B cell (primary cell): ENCODE data around the gene METTL17. TPM values are rescaled to one million over a fixed set of nuclear protein-coding genes. Genes with fewer than 3 reads are reported as not detected.

ENCODE experiments used
- ATAC-seq: fragments of 200-7000 bp; cut with Tn5 transposase; one replicate; pipeline ENCODE4 v1.10.0; 2021; ENCODE audit warnings: low read depth, mild to moderate bottlenecking, moderate number of reproducible peaks, moderate library complexity
- CTCF ChIA-PET: fragments of 350-600 bp; sonication (Branson Sonifier 250); formaldehyde crosslinking; loops from one replicate; lab custom pipeline; 2021; ENCODE audit warnings: antibody characterized with exemption, inconsistent platforms; lab: Charles Lee
- POLR2A ChIA-PET: fragments of 350-600 bp; sonication (Branson Sonifier 250); formaldehyde crosslinking; loops from one replicate; lab custom pipeline; 2021; ENCODE audit warnings: antibody characterized with exemption; lab: Charles Lee
- DNase-seq: peaks from one replicate; pipeline ENCODE4 v3.0.0; 2013
- H2AFZ ChIP-seq: 2 replicates; pipeline ENCODE4 v1.6.1; 2012; ENCODE audit warnings: mild to moderate bottlenecking, low read depth, low read length; ENCODE audit not compliant: insufficient read depth, poor library complexity, severe bottlenecking
- H3K27ac ChIP-seq, 2 donors: 1 replicate in 1 of 2; 2 replicates in 1 of 2; pipeline ENCODE4 v1.5.1; 2012 to 2013; ENCODE audit warnings: low read length in 2 of 2, mild to moderate bottlenecking in 2 of 2, moderate library complexity in 1 of 2
- H3K27me3 ChIP-seq, 4 experiments: fragments of 200-600 bp in 1 of 4; sonication (generic) in 1 of 4; replicated peaks in 1 of 4; 1 replicate in 2 of 4; 2 replicates in 2 of 4; pipeline versions ENCODE4 v1.6.1 to v1.7.0; 2013 to 2016; ENCODE audit warnings: low read length in 3 of 4, mild to moderate bottlenecking in 2 of 4, mixed read lengths in 1 of 4, moderate library complexity in 1 of 4; ENCODE audit not compliant: insufficient read depth in 4 of 4, control insufficient read depth in 3 of 4; ENCODE audit errors: control extremely low read depth in 1 of 4
- H3K36me3 ChIP-seq, 2 experiments: replicated peaks in 1 of 2; 1 replicate in 1 of 2; 2 replicates in 1 of 2; pipeline versions ENCODE4 v1.6.1 to v1.7.1; 2013; ENCODE audit warnings: low read length in 1 of 2; ENCODE audit not compliant: insufficient read depth in 2 of 2, control insufficient read depth in 1 of 2; ENCODE audit errors: control extremely low read depth in 1 of 2, extremely low read depth in 1 of 2
- H3K4me1 ChIP-seq, 2 donors: fragments of 200-600 bp in 1 of 2; sonication (generic) in 1 of 2; 1 replicate in 1 of 2; 2 replicates in 1 of 2; pipeline versions ENCODE4 v1.5.1 to v1.6.1; 2013 to 2017; ENCODE audit warnings: low read length in 2 of 2; ENCODE audit not compliant: control insufficient read depth in 2 of 2, insufficient read depth in 2 of 2
- H3K4me2 ChIP-seq: replicated peaks from 2 replicates; pipeline ENCODE3; 2012; ENCODE audit warnings: mild to moderate bottlenecking, low read depth, low read length; ENCODE audit not compliant: poor library complexity, severe bottlenecking
- H3K4me3 ChIP-seq, 5 experiments: fragments of 200-600 bp in 1 of 5; sonication (generic) in 1 of 5; 1 replicate in 3 of 5; 2 replicates in 2 of 5; pipeline versions ENCODE4 v1.5.1 to v1.7.0; 2011 to 2016; ENCODE audit warnings: low read length in 4 of 5, mild to moderate bottlenecking in 4 of 5, low read depth in 2 of 5, control low read depth in 1 of 5, moderate library complexity in 1 of 5; ENCODE audit not compliant: insufficient read depth in 1 of 5; ENCODE audit errors: control extremely low read depth in 1 of 5, extremely low read depth in 1 of 5
- H3K79me2 ChIP-seq: fragments of 200-600 bp; sonication (generic); one replicate; pipeline ENCODE4 v1.6.0; 2016; ENCODE audit warnings: low read length; ENCODE audit not compliant: control insufficient read depth, insufficient read depth
- H3K9ac ChIP-seq: fragments of 200-600 bp; sonication (generic); 2 replicates; pipeline ENCODE4 v1.6.1; 2017; ENCODE audit warnings: mild to moderate bottlenecking, low read length, moderate library complexity
- H3K9me3 ChIP-seq, 3 donors: one replicate each; pipeline versions ENCODE4 v1.6.1 to v1.7.1; 2013; ENCODE audit warnings: low read length in 2 of 3; ENCODE audit not compliant: control insufficient read depth in 2 of 3, insufficient read depth in 1 of 3; ENCODE audit errors: control extremely low read depth in 1 of 3
- H4K20me1 ChIP-seq: 2 replicates; pipeline ENCODE4 v1.6.0; 2012; ENCODE audit warnings: mild to moderate bottlenecking, low read length; ENCODE audit not compliant: insufficient read depth, control insufficient read depth, poor library complexity, severe bottlenecking
- H3K27ac Mint-ChIP-seq: one replicate; pipeline ENCODE4 v1.8.0; 2021; ENCODE audit warnings: mixed read lengths
- H3K27me3 Mint-ChIP-seq: one replicate; pipeline ENCODE4 v1.8.0; 2021; ENCODE audit warnings: mixed read lengths
- H3K4me1 Mint-ChIP-seq: one replicate; pipeline ENCODE4 v1.8.0; 2021; ENCODE audit warnings: mixed read lengths
- H3K4me3 Mint-ChIP-seq: one replicate; pipeline ENCODE4 v1.8.0; 2021; ENCODE audit warnings: mixed read lengths
- H3K9me3 Mint-ChIP-seq: one replicate; pipeline ENCODE4 v1.8.0; 2022; ENCODE audit warnings: mixed read lengths; ENCODE audit not compliant: insufficient read depth
- CTCF ChIP-seq: fragments of 200-600 bp; IDR thresholded peaks from one replicate; pipeline ENCODE4 v1.8.0; 2022; ENCODE audit warnings: antibody characterized with exemption, mild to moderate bottlenecking
- EZH2 ChIP-seq: IDR thresholded peaks from 2 replicates; pipeline ENCODE4 v1.6.1; 2012; ENCODE audit warnings: borderline replicate concordance, low read depth, mild to moderate bottlenecking, moderate library complexity, low read length; ENCODE audit not compliant: insufficient read depth, poor library complexity, severe bottlenecking
- WGBS: methylation state at CpG from one replicate; pipeline ENCODE4 v1.1.5; 2013; ENCODE audit warnings: missing lambda C conversion rate; ENCODE audit not compliant: insufficient coverage; 5-methylcytosine and 5-hydroxymethylcytosine counted together
- intact Hi-C: fragments of 100-400 bp; cut with micrococcal nuclease; formaldehyde crosslinking; loops from one replicate; pipeline ENCODE4 v1.10.0; 2022
- polyA plus RNA-seq: library from polyadenylated mRNA; depleted of rRNA; stranded (reverse); fragments of >200 nt; gene quantifications from 2 replicates; pipeline ENCODE4 v1.2.3, GENCODE V29; 2012
- total RNA-seq, 2 donors: library from RNA; stranded (reverse); fragments of 120-200 nt in 1 of 2; gene quantifications; 1 replicate in 1 of 2; 2 replicates in 1 of 2; pipeline versions ENCODE4 v1.2.3 to v1.2.4, GENCODE V29; 2013 to 2022

METTL17 gene
- total and polyA plus RNA-seq, 2 donors (not counting 1 experiment from before 2014, with no cell fraction given) = 116 to 201 TPM

DNA sequence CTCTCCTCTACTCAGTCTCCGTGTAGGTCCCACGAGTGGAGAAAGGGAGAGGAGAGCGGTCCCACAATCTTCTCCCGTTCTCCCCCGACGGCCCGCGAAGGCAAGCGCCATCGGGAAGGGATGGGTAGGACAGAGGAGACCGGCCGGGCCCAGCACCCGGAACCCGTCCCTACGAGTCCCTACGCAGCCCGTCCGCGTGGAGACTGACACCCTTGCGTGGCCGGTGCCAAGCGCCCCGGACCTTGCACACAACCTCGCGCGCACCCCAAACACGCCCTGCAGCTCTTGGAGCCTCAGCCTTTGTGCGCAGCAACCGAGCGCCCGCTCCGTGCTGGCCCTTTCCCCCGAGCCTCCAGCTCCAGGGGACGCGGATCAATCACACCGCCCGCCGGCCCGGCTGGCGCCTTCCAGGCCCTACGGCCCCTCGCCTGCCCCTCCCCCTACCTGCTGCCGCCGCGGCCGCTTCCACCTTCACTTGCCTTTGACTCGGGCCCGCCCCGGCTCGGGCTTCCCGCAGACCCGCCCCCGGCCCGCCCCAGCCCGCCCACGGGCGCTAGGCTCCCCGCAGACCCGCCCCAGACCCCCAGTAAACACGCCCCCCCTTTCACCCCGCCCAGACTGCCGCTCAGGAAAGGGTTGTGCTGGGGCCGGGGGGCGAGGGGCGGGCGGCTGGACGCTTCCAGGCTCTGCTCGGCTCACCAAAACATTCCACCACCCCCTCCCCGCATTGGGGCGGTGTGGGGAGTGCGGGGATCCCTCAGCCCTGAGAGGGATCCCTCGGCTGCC lies 35.0 kb downstream of the METTL17 start, which contains the start of gene NDRG2:
NDRG2 (minus strand) TSS at position 477 of the 786 bp plus-strand sequence. CDS start 1,746 bp downstream, outside the sequence.
- DNase-seq (peak; percentile 83), ATAC-seq (peak; percentile 94)
- Histone ChIP-seq H3K36me3 (no peaks in the 10 kb centered on the region), H3K9me3 (no peaks in the 10 kb centered on the region), H3K27ac (no peak within 1 kb of the TSS), H4K20me1 (no peaks in the 10 kb centered on the region), H3K4me1 (peaks cover 12 to 23% of the 10 kb centered on the region in 2 donors), H3K4me2 (peak within 1 kb of the TSS; percentile 99), H3K9ac (peak within 1 kb of the TSS; percentile 78), H3K4me3 (peak within 1 kb of the TSS; percentile 15 to 86 (median 75)), H3K79me2 (no peaks in the 10 kb centered on the region), H2AFZ (peak within 1 kb of the TSS; percentile 97), H3K27me3 (peaks cover 0 to 30% (median 8%) of the 10 kb centered on the region in 4 experiments)
- peaks cover 19% of the 10 kb centered on the region for H3K4me1 Mint-ChIP-seq
- TF ChIP-seq EZH2 (no peak), CTCF (no peak)
- H3K9me3 Mint-ChIP-seq = no peaks in the 10 kb centered on the region
- H3K27ac Mint-ChIP-seq = peak within 1 kb of the TSS; percentile 67
- H3K27me3 Mint-ChIP-seq = peaks cover 16% of the 10 kb centered on the region
- 3% methylated on average over 38 of the region's 72 CpGs for WGBS
- intact Hi-C loops = loop anchor here (2.0 kb wide), 3 partner anchors 46 to 80 kb away; partner anchors contain the start of gene ARHGEF40
- H3K4me3 Mint-ChIP-seq = peak within 1 kb of the TSS; percentile 93
- CTCF ChIA-PET = interaction anchor here (2.5 to 2.9 kb wide), 3 partner anchors 10 to 79 kb away, joined by 9 to 23 read pairs (median 14); no protein-coding TSS in a partner anchor
- POLR2A ChIA-PET = interaction anchor here (0.7 kb wide), 1 partner anchor 46 kb away, joined by 3 read pairs; no protein-coding TSS in a partner anchor
